ENCODE measurements around the gene SLC5A10.

Gene SLC5A10

DNA sequence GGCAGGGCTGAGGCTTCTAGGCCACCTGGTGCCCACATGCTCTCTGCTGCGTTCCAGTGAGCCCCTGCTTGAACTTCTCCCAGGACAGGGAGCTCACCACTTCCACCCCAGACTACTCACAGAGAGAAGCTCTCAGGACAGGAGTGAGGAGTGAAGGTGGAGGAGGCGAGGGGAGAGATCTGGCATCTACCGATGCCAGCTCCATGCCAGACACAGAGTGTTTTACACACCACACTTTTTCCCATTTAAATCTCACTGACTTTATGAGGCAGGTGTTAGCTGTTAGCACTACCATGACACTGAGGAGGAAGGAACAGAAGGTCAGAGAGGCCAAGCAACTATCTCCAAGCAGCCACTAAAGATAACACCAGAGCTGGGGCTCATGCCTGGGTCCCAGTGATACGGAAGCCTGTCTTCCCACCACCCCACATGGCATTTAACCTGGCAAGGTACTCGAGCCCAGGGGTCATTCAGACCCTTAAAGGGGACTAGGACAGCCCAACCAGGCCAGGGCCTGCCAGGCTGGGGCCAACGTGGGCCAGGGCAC, 45.8 kb downstream of the SLC5A10 start:
- no peaks in the 10 kb centered on the region for H4K20me1 ChIP-seq (ENCODE audit: insufficient read depth)
- H3K4me2 ChIP-seq = no peak overlapping the region
- no peak overlapping the region for H3K4me3 ChIP-seq (IDR thresholded peaks at IDR 0.05; ENCODE audit: insufficient read depth, low read depth, low read length)
- no peak overlapping the region for H3K27ac ChIP-seq
- peaks cover 6% of the 10 kb centered on the region for H3K4me1 ChIP-seq (ENCODE audit: low read depth, poor library complexity, severe bottlenecking)
- no peaks in the 10 kb centered on the region for H3K36me3 ChIP-seq (ENCODE audit: insufficient read depth)
- no peaks in the 10 kb centered on the region for H3K27me3 ChIP-seq (ENCODE audit: insufficient read depth, low read depth)
- TF ChIP-seq, protein P1, sequence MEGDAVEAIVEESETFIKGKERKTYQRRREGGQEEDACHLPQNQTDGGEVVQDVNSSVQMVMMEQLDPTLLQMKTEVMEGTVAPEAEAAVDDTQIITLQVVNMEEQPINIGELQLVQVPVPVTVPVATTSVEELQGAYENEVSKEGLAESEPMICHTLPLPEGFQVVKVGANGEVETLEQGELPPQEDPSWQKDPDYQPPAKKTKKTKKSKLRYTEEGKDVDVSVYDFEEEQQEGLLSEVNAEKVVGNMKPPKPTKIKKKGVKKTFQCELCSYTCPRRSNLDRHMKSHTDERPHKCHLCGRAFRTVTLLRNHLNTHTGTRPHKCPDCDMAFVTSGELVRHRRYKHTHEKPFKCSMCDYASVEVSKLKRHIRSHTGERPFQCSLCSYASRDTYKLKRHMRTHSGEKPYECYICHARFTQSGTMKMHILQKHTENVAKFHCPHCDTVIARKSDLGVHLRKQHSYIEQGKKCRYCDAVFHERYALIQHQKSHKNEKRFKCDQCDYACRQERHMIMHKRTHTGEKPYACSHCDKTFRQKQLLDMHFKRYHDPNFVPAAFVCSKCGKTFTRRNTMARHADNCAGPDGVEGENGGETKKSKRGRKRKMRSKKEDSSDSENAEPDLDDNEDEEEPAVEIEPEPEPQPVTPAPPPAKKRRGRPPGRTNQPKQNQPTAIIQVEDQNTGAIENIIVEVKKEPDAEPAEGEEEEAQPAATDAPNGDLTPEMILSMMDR (conservative IDR thresholded peaks at IDR 0.05; ENCODE audit: low read depth, low read length) = no peak
- H3K9ac ChIP-seq = no peak overlapping the region
- no peak overlapping the region for H2AFZ ChIP-seq (ENCODE audit: low read depth)
- H3K79me2 ChIP-seq (ENCODE audit: insufficient read depth, low read depth) = no peaks in the 10 kb centered on the region

DNA sequence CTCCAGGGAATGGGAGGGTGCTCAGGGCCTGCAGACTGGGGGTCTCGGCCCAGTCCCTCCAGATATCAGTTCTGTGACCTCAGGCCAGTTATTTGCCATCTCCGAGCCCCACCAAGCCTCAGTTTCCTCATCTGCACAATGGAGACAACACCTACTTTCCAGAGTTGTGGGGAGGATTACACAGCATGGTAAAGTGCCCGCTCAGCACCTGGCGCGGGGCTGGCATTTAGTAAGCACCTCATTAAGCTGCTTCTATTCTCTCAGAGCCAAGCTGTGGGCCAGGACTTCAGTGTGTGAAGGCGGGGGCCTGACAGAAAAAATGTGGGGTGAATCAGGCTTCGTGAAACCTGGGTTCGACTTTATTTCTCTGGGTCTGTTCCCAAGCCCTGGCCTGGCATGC, 47.4 kb downstream of the SLC5A10 start:
- H4K20me1 ChIP-seq (ENCODE audit: insufficient read depth) = no peaks in the 10 kb centered on the region
- no peak overlapping the region for H2AFZ ChIP-seq (ENCODE audit: low read depth)
- no peaks in the 10 kb centered on the region for H3K36me3 ChIP-seq (ENCODE audit: insufficient read depth)
- H3K79me2 ChIP-seq (ENCODE audit: insufficient read depth, low read depth) = no peaks in the 10 kb centered on the region
- no peaks in the 10 kb centered on the region for H3K4me1 ChIP-seq (ENCODE audit: low read depth, poor library complexity, severe bottlenecking)
- H3K27ac ChIP-seq = no peak overlapping the region
- H3K9ac ChIP-seq = no peak overlapping the region
- H3K27me3 ChIP-seq (ENCODE audit: insufficient read depth, low read depth) = no peaks in the 10 kb centered on the region
- no peak overlapping the region for H3K4me3 ChIP-seq (IDR thresholded peaks at IDR 0.05; ENCODE audit: insufficient read depth, low read depth, low read length)
- TF ChIP-seq, protein P1 (conservative IDR thresholded peaks at IDR 0.05; ENCODE audit: low read depth, low read length) = no peak
- H3K4me2 ChIP-seq = no peak overlapping the region

DNA sequence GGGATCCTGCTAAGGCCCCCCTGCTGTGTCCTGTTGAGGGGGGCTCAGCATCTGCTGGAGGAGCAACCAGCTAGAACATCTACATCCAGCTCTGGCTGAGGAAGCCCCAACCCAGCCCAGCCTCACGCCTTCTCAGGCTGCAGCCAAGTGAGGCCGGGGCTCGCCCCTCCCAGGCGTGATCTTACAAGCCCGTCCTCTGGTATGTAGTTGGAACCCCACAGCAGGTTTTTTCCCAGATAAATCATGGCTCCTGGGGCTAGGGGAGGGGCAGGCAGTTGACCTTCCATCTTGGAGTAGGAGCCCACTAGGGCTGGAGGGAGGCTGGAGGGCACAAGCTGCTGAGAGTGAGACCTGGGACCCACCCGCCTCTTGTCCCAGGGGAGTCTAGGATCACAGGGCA, 47.9 kb downstream of the SLC5A10 start:
- Histone ChIP-seq H3K36me3 (ENCODE audit: insufficient read depth) (no peaks in the 10 kb centered on the region), H3K27ac (no peak overlapping the region)

DNA sequence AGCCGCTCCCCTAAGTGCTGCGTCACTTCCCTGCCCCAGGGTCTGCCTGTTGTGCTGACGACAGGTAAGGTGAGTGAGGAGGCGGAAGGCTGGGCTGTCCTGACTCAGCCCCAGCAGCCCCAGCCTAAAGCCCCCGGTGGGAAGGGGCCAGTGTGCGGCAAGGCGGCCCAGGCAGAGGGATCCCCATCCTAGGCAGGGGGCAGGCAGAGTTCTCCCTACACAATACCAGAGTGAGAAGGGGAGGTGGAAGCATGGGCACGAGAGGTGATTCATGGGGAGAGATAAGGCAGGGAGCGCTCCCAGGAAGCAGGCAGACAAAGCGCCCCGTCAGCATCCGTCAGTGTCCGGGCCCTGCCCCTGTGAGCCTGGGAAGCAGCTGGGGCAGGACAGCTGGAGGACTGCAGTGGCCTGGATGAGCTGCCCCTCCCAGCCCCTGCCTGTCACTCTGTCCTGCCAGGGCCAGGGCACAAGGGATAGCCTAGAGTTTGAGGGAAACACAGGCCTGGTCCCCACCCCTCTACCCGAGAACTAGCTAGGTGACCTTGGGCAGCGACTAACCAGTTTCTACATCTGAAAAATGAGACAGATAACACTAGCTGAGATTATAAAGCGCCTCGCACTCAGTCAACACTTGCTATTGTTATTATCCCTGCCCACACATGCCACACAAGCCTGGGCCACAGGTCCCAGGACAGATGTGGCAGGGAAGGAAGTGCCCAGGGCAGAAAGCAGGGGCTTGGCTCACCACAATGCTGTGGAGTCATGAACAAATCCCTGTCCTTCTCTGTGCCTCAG, 48.8 kb downstream of the SLC5A10 start:
- H3K4me2 ChIP-seq = no peak overlapping the region
- TF ChIP-seq, protein P1 (conservative IDR thresholded peaks at IDR 0.05; ENCODE audit: low read depth, low read length) = no peak
- H3K27me3 ChIP-seq (ENCODE audit: insufficient read depth, low read depth) = no peaks in the 10 kb centered on the region
- no peak overlapping the region for H2AFZ ChIP-seq (ENCODE audit: low read depth)
- no peak overlapping the region for H3K27ac ChIP-seq
- H4K20me1 ChIP-seq (ENCODE audit: insufficient read depth) = no peaks in the 10 kb centered on the region
- H3K9ac ChIP-seq = no peak overlapping the region
- no peak overlapping the region for H3K4me3 ChIP-seq (IDR thresholded peaks at IDR 0.05; ENCODE audit: insufficient read depth, low read depth, low read length)
- no peaks in the 10 kb centered on the region for H3K4me1 ChIP-seq (ENCODE audit: low read depth, poor library complexity, severe bottlenecking)
- H3K79me2 ChIP-seq (ENCODE audit: insufficient read depth, low read depth) = no peaks in the 10 kb centered on the region
- no peaks in the 10 kb centered on the region for H3K36me3 ChIP-seq (ENCODE audit: insufficient read depth)

More for the DNA sequence above, 47.9 kb downstream of the SLC5A10 start:
- H3K79me2 ChIP-seq (ENCODE audit: insufficient read depth, low read depth) = no peaks in the 10 kb centered on the region
- H4K20me1 ChIP-seq (ENCODE audit: insufficient read depth) = no peaks in the 10 kb centered on the region
- no peak overlapping the region for H3K9ac ChIP-seq
- H3K4me3 ChIP-seq (IDR thresholded peaks at IDR 0.05; ENCODE audit: insufficient read depth, low read depth, low read length) = no peak overlapping the region
- no peaks in the 10 kb centered on the region for H3K4me1 ChIP-seq (ENCODE audit: low read depth, poor library complexity, severe bottlenecking)
- no peaks in the 10 kb centered on the region for H3K27me3 ChIP-seq (ENCODE audit: insufficient read depth, low read depth)
- no peak overlapping the region for H2AFZ ChIP-seq (ENCODE audit: low read depth)
- H3K4me2 ChIP-seq = no peak overlapping the region
- TF ChIP-seq, protein P1 (conservative IDR thresholded peaks at IDR 0.05; ENCODE audit: low read depth, low read length) = no peak

Measured in KMS-11 (cell line).